Smooth muscle cell (in vitro differentiated cells): Measurements from ENCODE around the gene DCAF6. TPM values are rescaled to one million over a fixed set of nuclear protein-coding genes. Genes with fewer than 3 reads are reported as not detected.

Experiments used
- DNase-seq: peaks from one replicate; lab custom pipeline; 2025; ENCODE audit not compliant: unreplicated experiment; lab: John Stamatoyannopoulos, UW
- H2AFZ ChIP-seq: fragments of 200-600 bp; sonication (generic); 2 replicates; pipeline ENCODE4 v1.6.0; 2016; ENCODE audit warnings: antibody characterized with exemption, low read depth, mild to moderate bottlenecking
- H3F3A ChIP-seq: fragments of 200-600 bp; sonication (generic); 2 replicates; pipeline ENCODE4 v1.6.0; 2017; ENCODE audit warnings: antibody characterized with exemption, low read depth
- H3K27ac ChIP-seq: fragments of 200-600 bp; sonication (generic); 2 replicates; pipeline ENCODE4 v1.5.1; 2016; ENCODE audit warnings: low read depth, mild to moderate bottlenecking
- H3K27me3 ChIP-seq: fragments of 200-600 bp; sonication (generic); 2 replicates; pipeline ENCODE4 v1.6.1; 2016; ENCODE audit warnings: low read depth, mild to moderate bottlenecking
- H3K36me3 ChIP-seq: fragments of 200-600 bp; sonication (generic); 2 replicates; pipeline ENCODE4 v1.5.1; 2016; ENCODE audit warnings: low read depth
- H3K4me1 ChIP-seq: fragments of 200-600 bp; sonication (generic); 2 replicates; pipeline ENCODE4 v1.5.1; 2016; ENCODE audit warnings: low read depth
- H3K4me2 ChIP-seq: fragments of 200-600 bp; sonication (generic); 2 replicates; pipeline ENCODE4 v1.6.0; 2016; ENCODE audit warnings: mild to moderate bottlenecking
- H3K4me3 ChIP-seq: fragments of 200-600 bp; sonication (generic); 2 replicates; pipeline ENCODE4 v1.5.1; 2016; ENCODE audit warnings: mild to moderate bottlenecking
- H3K79me2 ChIP-seq: fragments of 200-600 bp; sonication (generic); 2 replicates; pipeline ENCODE4 v1.6.0; 2016; ENCODE audit warnings: low read depth, mild to moderate bottlenecking
- H3K9ac ChIP-seq: fragments of 200-600 bp; sonication (generic); 2 replicates; pipeline ENCODE4 v1.6.0; 2016; ENCODE audit warnings: low read depth
- H3K9me3 ChIP-seq: fragments of 200-600 bp; sonication (generic); replicated peaks from 2 replicates; pipeline ENCODE4 v1.5.1; 2016; ENCODE audit warnings: low read depth
- H4K20me1 ChIP-seq: fragments of 200-600 bp; sonication (generic); 2 replicates; pipeline ENCODE4 v1.6.0; 2016; ENCODE audit warnings: low read depth
- CTCF ChIP-seq: fragments of 200-600 bp; sonication (generic); IDR thresholded peaks from 2 replicates; pipeline ENCODE4 v1.5.1; 2017; ENCODE audit warnings: borderline replicate concordance, mild to moderate bottlenecking, antibody characterized with exemption; ENCODE audit not compliant: insufficient read depth, poor library complexity, severe bottlenecking
- WGBS: methylation state at CpG from one replicate; pipeline ENCODE4 v1.1.7; 2016; ENCODE audit warnings: low lambda C conversion rate; 5-methylcytosine and 5-hydroxymethylcytosine counted together
- polyA plus RNA-seq: library from polyadenylated mRNA; unstranded; fragments of >200 nt; fragmentation: Nextera tagmentation; extraction: Ambion mirVana; gene quantifications from 2 replicates; pipeline ENCODE4 v1.2.1, GENCODE V29; 2016
- total RNA-seq: library from RNA; depleted of rRNA; stranded (reverse); fragments of >200 nt; gene quantifications from 2 replicates; pipeline ENCODE4 v1.2.3, GENCODE V29; 2014

Gene DCAF6
- total and polyA plus RNA-seq, 2 experiments from 2014 or later = 27.4 to 34.9 TPM

GRCh38 chr1:168057355-168057754, 120.9 kb downstream of the DCAF6 start:
- Histone ChIP-seq H3K9ac (no peak overlapping the region), H3K4me1 (no peaks in the 10 kb centered on the region), H3K27ac (no peak overlapping the region), H3K9me3 (no peaks in the 10 kb centered on the region), H3K27me3 (no peaks in the 10 kb centered on the region), H2AFZ (no peak overlapping the region), H4K20me1 (peaks cover 10% of the 10 kb centered on the region), H3K4me2 (no peak overlapping the region), H3F3A (no peaks in the 10 kb centered on the region), H3K4me3 (no peak overlapping the region), H3K36me3 (no peaks in the 10 kb centered on the region), H3K79me2 (no peaks in the 10 kb centered on the region)
- TF ChIP-seq CTCF = no peak
- WGBS = 97% methylated on average over 1 of the region's 1 CpG
- DNase-seq = no peak

GRCh38 chr1:168057921-168058320, 121.4 kb downstream of the DCAF6 start:
- TF ChIP-seq CTCF = no peak
- peaks cover 10% of the 10 kb centered on the region for H4K20me1 ChIP-seq
- 99% methylated on average over 2 of the region's 2 CpGs for WGBS
- no peaks in the 10 kb centered on the region for H3K27me3 ChIP-seq
- no peak for DNase-seq
- no peak overlapping the region for H3K9ac ChIP-seq
- no peaks in the 10 kb centered on the region for H3K9me3 ChIP-seq
- no peak overlapping the region for H3K4me2 ChIP-seq
- H3K79me2 ChIP-seq = no peaks in the 10 kb centered on the region
- H3K4me3 ChIP-seq = no peak overlapping the region
- H3K4me1 ChIP-seq = no peaks in the 10 kb centered on the region
- no peaks in the 10 kb centered on the region for H3K36me3 ChIP-seq
- H3K27ac ChIP-seq = no peak overlapping the region
- no peak overlapping the region for H2AFZ ChIP-seq
- H3F3A ChIP-seq = no peaks in the 10 kb centered on the region

GRCh38 chr1:168064216-168064615, 127.7 kb downstream of the DCAF6 start:
- H4K20me1 ChIP-seq = peaks cover 7% of the 10 kb centered on the region
- no peak overlapping the region for H3K4me2 ChIP-seq

More at GRCh38 chr1:168064216-168064615, 127.7 kb downstream of the DCAF6 start:
- no peaks in the 10 kb centered on the region for H3K9me3 ChIP-seq
- H3F3A ChIP-seq = no peaks in the 10 kb centered on the region
- WGBS = 100% methylated on average over 1 of the region's 1 CpG
- no peaks in the 10 kb centered on the region for H3K4me1 ChIP-seq
- no peaks in the 10 kb centered on the region for H3K27me3 ChIP-seq
- peaks cover 17% of the 10 kb centered on the region for H3K36me3 ChIP-seq
- H3K9ac ChIP-seq = no peak overlapping the region
- no peak for DNase-seq
- H3K79me2 ChIP-seq = no peaks in the 10 kb centered on the region
- H3K4me3 ChIP-seq = no peak overlapping the region
- no peak overlapping the region for H2AFZ ChIP-seq
- TF ChIP-seq CTCF = no peak
- no peak overlapping the region for H3K27ac ChIP-seq
